ENCODE data around the gene NTM. TPM values are rescaled to one million over a fixed set of nuclear protein-coding genes. Genes with fewer than 3 reads are reported as not detected.

NTM gene
- total and polyA plus RNA-seq, 2 of the 8 experiments (the other 6 are each of a cell fraction or from before 2014, with no cell fraction given): 13.4 to 20.0 TPM

GRCh38 chr11:132123449-132123848, 753.0 kb downstream of the NTM start:
- peaks cover 0 to 2% (median 0%) of the 10 kb centered on the region in 4 experiments; a peak in 2 of 7 replicates for H3K27me3 ChIP-seq (replicated peaks in 1 of 4; ENCODE audit: control insufficient read depth in 3 of 4, extremely low read depth in 1 of 4, insufficient read depth in 3 of 4, low read length in 3 of 4)
- H3K79me2 ChIP-seq (ENCODE audit: control insufficient read depth in 1 of 2, insufficient read depth in 2 of 2, low read length in 2 of 2): no peaks in the 10 kb centered on the region
- H3K4me3 ChIP-seq (ENCODE audit: extremely low read depth in 1 of 4, insufficient read depth in 2 of 4, low read depth in 3 of 4, low read length in 4 of 4): no peak overlapping the region
- no peak overlapping the region for H2AFZ ChIP-seq (ENCODE audit: low read length)
- no peak overlapping the region for H3K56ac ChIP-seq (replicated peaks; ENCODE audit: insufficient read length, low read depth, low read length)
- H3K4ac ChIP-seq (replicated peaks; ENCODE audit: insufficient read length, low read depth, low read length): no peak overlapping the region
- no peak overlapping the region for H4K8ac ChIP-seq (ENCODE audit: extremely low read depth, insufficient read depth, low read length)
- H2BK120ac ChIP-seq (replicated peaks; ENCODE audit: low read depth, low read length): no peak overlapping the region
- H3K18ac ChIP-seq (ENCODE audit: extremely low read depth, low read length): no peak overlapping the region
- FAIRE-seq (no peak), DNase-seq (ENCODE audit: low read depth in 1 of 2, low spot score in 2 of 2) (no peak)
- H2AK5ac ChIP-seq (ENCODE audit: low read depth, low read length): no peak overlapping the region
- H4K91ac ChIP-seq (replicated peaks; ENCODE audit: insufficient read length, low read length): no peak overlapping the region
- 0 out of 2 replicates have a peak overlapping the region, but pooled peaks have one; percentile 28 for H2BK20ac ChIP-seq (ENCODE audit: low read length)
- no peak overlapping the region for H2BK15ac ChIP-seq (ENCODE audit: low read length)
- no peak overlapping the region for H3K23ac ChIP-seq (ENCODE audit: insufficient read length)
- CTCF ChIA-PET (ENCODE audit: partially characterized antibody): interaction anchor here (0.5 to 3.3 kb wide), 26 partner anchors 9 to 375 kb away, joined by 3 to 51 read pairs (median 4); no protein-coding TSS in a partner anchor
- peaks cover 2% of the 10 kb centered on the region; the same call in 1 of the 2 replicates for H3K79me1 ChIP-seq (ENCODE audit: low read depth, low read length)
- H4K5ac ChIP-seq (ENCODE audit: insufficient read length, low read depth, low read length): no peak overlapping the region
- H3K4me1 ChIP-seq (replicated peaks in 1 of 4; ENCODE audit: control insufficient read depth in 3 of 4, insufficient read depth in 4 of 4, low read length in 3 of 4): peaks cover 15 to 35% (median 20%) of the 10 kb centered on the region in 4 experiments
- H2BK12ac ChIP-seq (ENCODE audit: low read depth, low read length): no peak overlapping the region
- H3K14ac ChIP-seq (ENCODE audit: insufficient read length): no peak overlapping the region
- no peak overlapping the region for H2BK5ac ChIP-seq (ENCODE audit: low read depth, low read length)
- POLR2A ChIA-PET (ENCODE audit: partially characterized antibody): interaction anchor here (1.4 kb wide), 1 partner anchor 8 kb away, joined by 4 read pairs; no protein-coding TSS in a partner anchor
- peak overlapping the region; percentile 11 to 38 for H3K4me2 ChIP-seq (ENCODE audit: insufficient read depth in 1 of 2, low read depth in 2 of 2, low read length in 2 of 2)
- H3K9ac ChIP-seq (replicated peaks in 1 of 4; ENCODE audit: extremely low read depth in 1 of 4, low read depth in 3 of 4, low read length in 3 of 4): no peak overlapping the region
- peaks cover 15% of the 10 kb centered on the region for H3K23me2 ChIP-seq (ENCODE audit: low read depth, low read length)
- no peak overlapping the region for H3K27ac ChIP-seq (ENCODE audit: low read depth, low read length)
- H4K20me1 ChIP-seq (replicated peaks in 1 of 2; ENCODE audit: control insufficient read depth in 1 of 2, insufficient read depth in 2 of 2, low read length in 2 of 2): peaks cover 0 to 7% of the 10 kb centered on the region in 2 experiments
- H3K9me3 ChIP-seq (ENCODE audit: insufficient read depth in 2 of 2, low read depth in 1 of 2, low read length in 1 of 2): no peaks in the 10 kb centered on the region
- WGBS, 2 experiments (ENCODE audit: extremely low coverage in 1 of 2, insufficient coverage in 1 of 2, insufficient read length in 1 of 2, insufficient replicate concordance in 2 of 2, low coverage in 1 of 2, low lambda C conversion rate in 2 of 2, missing lambda C conversion rate in 1 of 2): 63% methylated on average over 10 of the region's 10 CpGs; no CpG with 5 or more reads in 1 of the 2 experiments
- no peaks in the 10 kb centered on the region for H3K36me3 ChIP-seq (ENCODE audit: control insufficient read depth in 2 of 4, insufficient read depth in 4 of 4, low read length in 3 of 4)
- TF ChIP-seq BRCA1 (IDR thresholded peaks at IDR 0.05; ENCODE audit: low read depth, low read length) (no peak), RBBP5 (IDR thresholded peaks at IDR 0.05; ENCODE audit: borderline replicate concordance, low read depth, low read length) (0 out of 2 replicates have a peak, but pooled peaks have one; percentile 44), EP300 (IDR thresholded peaks at IDR 0.05; ENCODE audit: borderline replicate concordance in 1 of 2, low read depth in 2 of 2, low read length in 2 of 2) (peak in 1 of 2 experiments; percentile 66; a peak in 1 of 3 replicates), CTBP2 (IDR thresholded peaks at IDR 0.05; ENCODE audit: borderline replicate concordance, insufficient read depth, insufficient read length, low read length) (no peak), POLR2AphosphoS5 (IDR thresholded peaks at IDR 0.05; ENCODE audit: low read depth, low read length) (0 out of 2 replicates have a peak, but pooled peaks have one; percentile 41), SP1 (IDR thresholded peaks at IDR 0.05; ENCODE audit: low read depth, low read length) (no peak), POU5F1 (IDR thresholded peaks at IDR 0.05; ENCODE audit: low read depth, low read length) (peak; percentile 99), POLR2A (IDR thresholded peaks at IDR 0.05; ENCODE audit: control extremely low read depth in 1 of 2, low read depth in 2 of 2, low read length in 2 of 2) (no peak), YY1 (IDR thresholded peaks at IDR 0.05; ENCODE audit: low read depth, low read length) (peak; percentile 72; the same call in 1 of the 2 replicates), TCF12 (IDR thresholded peaks at IDR 0.05; ENCODE audit: low read depth, low read length) (peak; percentile 97), JUN (IDR thresholded peaks at IDR 0.05; ENCODE audit: low read depth, low read length) (no peak)
- TF ChIP-seq, protein P1, sequence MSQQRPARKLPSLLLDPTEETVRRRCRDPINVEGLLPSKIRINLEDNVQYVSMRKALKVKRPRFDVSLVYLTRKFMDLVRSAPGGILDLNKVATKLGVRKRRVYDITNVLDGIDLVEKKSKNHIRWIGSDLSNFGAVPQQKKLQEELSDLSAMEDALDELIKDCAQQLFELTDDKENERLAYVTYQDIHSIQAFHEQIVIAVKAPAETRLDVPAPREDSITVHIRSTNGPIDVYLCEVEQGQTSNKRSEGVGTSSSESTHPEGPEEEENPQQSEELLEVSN (IDR thresholded peaks at IDR 0.05): 0 out of 2 replicates have a peak, but pooled peaks have one; percentile 14
- TF ChIP-seq, protein P2, sequence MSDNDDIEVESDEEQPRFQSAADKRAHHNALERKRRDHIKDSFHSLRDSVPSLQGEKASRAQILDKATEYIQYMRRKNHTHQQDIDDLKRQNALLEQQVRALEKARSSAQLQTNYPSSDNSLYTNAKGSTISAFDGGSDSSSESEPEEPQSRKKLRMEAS (IDR thresholded peaks at IDR 0.05): peak; percentile 42; the same call in 1 of the 2 replicates
